ENCODE results near the gene DRGX.

Gene DRGX

GRCh38 chr10:49393757-49394156, 2.1 kb downstream of the DRGX start:
- no peak overlapping the region for H3K4me3 ChIP-seq (ENCODE audit: control insufficient read depth, low read depth, low read length)
- no peak for TF ChIP-seq CTCF (IDR thresholded peaks at IDR 0.05; ENCODE audit: control insufficient read depth, insufficient read depth, low read depth, low read length, missing control alignments)

GRCh38 chr10:49393301-49393700, 2.6 kb downstream of the DRGX start:
- TF ChIP-seq CTCF (IDR thresholded peaks at IDR 0.05; ENCODE audit: control insufficient read depth, insufficient read depth, low read depth, low read length, missing control alignments): no peak
- no peak overlapping the region for H3K4me3 ChIP-seq (ENCODE audit: control insufficient read depth, low read depth, low read length)
- DNase-seq (ENCODE audit: low read depth): no peak

More at GRCh38 chr10:49393757-49394156, 2.1 kb downstream of the DRGX start:
- DNase-seq (ENCODE audit: low read depth): no peak

- no peak for TF ChIP-seq CTCF (IDR thresholded peaks at IDR 0.05; ENCODE audit: control insufficient read depth, insufficient read depth, low read depth, low read length, missing control alignments)
- H3K4me3 ChIP-seq (ENCODE audit: control insufficient read depth, low read depth, low read length): no peak overlapping the region
- no peak for DNase-seq (ENCODE audit: low read depth)
Measured at GRCh38 chr10:49389361-49389933, 6.4 kb downstream of the DRGX start.

GRCh38 chr10:49388161-49388560, 7.7 kb downstream of the DRGX start:
- no peak for TF ChIP-seq CTCF (IDR thresholded peaks at IDR 0.05; ENCODE audit: control insufficient read depth, insufficient read depth, low read depth, low read length, missing control alignments)
- H3K4me3 ChIP-seq (ENCODE audit: control insufficient read depth, low read depth, low read length): no peak overlapping the region
- DNase-seq (ENCODE audit: low read depth): no peak

- TF ChIP-seq CTCF (IDR thresholded peaks at IDR 0.05; ENCODE audit: control insufficient read depth, insufficient read depth, low read depth, low read length, missing control alignments): no peak
- DNase-seq (ENCODE audit: low read depth): peak; percentile 76
- H3K4me3 ChIP-seq (ENCODE audit: control insufficient read depth, low read depth, low read length): no peak overlapping the region
Measured at GRCh38 chr10:49387071-49387470, 8.8 kb downstream of the DRGX start.

- no peak for DNase-seq (ENCODE audit: low read depth)
- TF ChIP-seq CTCF (IDR thresholded peaks at IDR 0.05; ENCODE audit: control insufficient read depth, insufficient read depth, low read depth, low read length, missing control alignments): no peak
Measured at GRCh38 chr10:49385939-49386922, 9.7 kb downstream of the DRGX start.

More at GRCh38 chr10:49385939-49386922, 9.7 kb downstream of the DRGX start:
- no peak overlapping the region for H3K4me3 ChIP-seq (ENCODE audit: control insufficient read depth, low read depth, low read length)

Measured in AG09309 (cell line).